SU-DHL-6 (cell line): ENCODE results near the gene DIO2.
A peak's percentile ranks its signal among the peaks of the same experiment; 100 is the strongest.

Experiments used
- CTCF ChIP-seq: fragments of 200-600 bp; sonication (generic); IDR thresholded peaks from one replicate; pipeline ENCODE4 v1.5.1; 2017; ENCODE audit warnings: antibody characterized with exemption, mild to moderate bottlenecking, low read length, moderate library complexity; ENCODE audit not compliant: insufficient read depth, poor library complexity, severe bottlenecking
- EZH2phosphoT487 ChIP-seq: fragments of 200-600 bp; sonication (generic), shearing (Covaris generic); conservative IDR thresholded peaks from 2 replicates; pipeline ENCODE4 v1.6.1; 2018; ENCODE audit warnings: mild to moderate bottlenecking, antibody characterized with exemption, low read length, moderate library complexity, mixed read lengths

GRCh38 chr14:80202888-80203562 is 8.3 kb downstream of the DIO2 start:
- peak; percentile 48 for TF ChIP-seq CTCF
- no peak for TF ChIP-seq EZH2phosphoT487
